MCF 10A (cell line): ENCODE data around the gene UCP2. TPM values are rescaled to one million over a fixed set of nuclear protein-coding genes. Genes with fewer than 3 reads are reported as not detected.

Experiments used
- BruUV-seq: library from RNA; stranded (reverse); fragments of 400-500 nt; replicated peaks from 2 replicates; lab custom pipeline; 2021; lab: Mats Ljungman, UMichigan
- CTCF ChIA-PET: fragments of 300-600 bp; sonication (Branson Sonifier 250); formaldehyde crosslinking; extraction: SDS; loops from one replicate; lab custom pipeline; 2021; ENCODE audit warnings: antibody characterized with exemption, inconsistent platforms; lab: Yijun Ruan, JAX
- POLR2A ChIA-PET: fragments of 300-600, 350-650 bp; sonication (Branson Sonifier 250); formaldehyde crosslinking; extraction: SDS; loops from one replicate; lab custom pipeline; 2020; ENCODE audit warnings: antibody characterized with exemption, inconsistent platforms; lab: Yijun Ruan, JAX
- DNase-seq: peaks from one replicate; pipeline ENCODE4 v3.0.0-alpha.2; 2018; ENCODE audit not compliant: unreplicated experiment
- H3K27ac Mint-ChIP-seq: one replicate; pipeline ENCODE4 v1.8.0; 2022; ENCODE audit warnings: mild to moderate bottlenecking, low read depth, mixed read lengths; ENCODE audit not compliant: unreplicated experiment
- H3K27me3 Mint-ChIP-seq: one replicate; pipeline ENCODE4 v1.8.0; 2022; ENCODE audit warnings: mixed read lengths; ENCODE audit not compliant: insufficient read depth, unreplicated experiment
- H3K36me3 Mint-ChIP-seq: one replicate; pipeline ENCODE4 v1.8.0; 2022; ENCODE audit warnings: mild to moderate bottlenecking, moderate library complexity, mixed read lengths; ENCODE audit not compliant: insufficient read depth, unreplicated experiment
- H3K4me1 Mint-ChIP-seq: one replicate; pipeline ENCODE4 v1.8.0; 2022; ENCODE audit warnings: mixed read lengths; ENCODE audit not compliant: insufficient read depth, unreplicated experiment
- H3K4me3 Mint-ChIP-seq: one replicate; pipeline ENCODE4 v1.8.0; 2022; ENCODE audit warnings: mild to moderate bottlenecking, moderate library complexity, mixed read lengths; ENCODE audit not compliant: unreplicated experiment
- H3K9me3 Mint-ChIP-seq: one replicate; pipeline ENCODE4 v1.8.0; 2022; ENCODE audit warnings: mixed read lengths; ENCODE audit not compliant: unreplicated experiment
- CTCF ChIP-seq: fragments of 200-600 bp; IDR thresholded peaks from one replicate; pipeline ENCODE4 v1.8.0; 2022; ENCODE audit warnings: antibody characterized with exemption, mild to moderate bottlenecking; ENCODE audit not compliant: unreplicated experiment
- intact Hi-C: fragments of 100-400 bp; cut with micrococcal nuclease; formaldehyde crosslinking; loops from 2 replicates; pipeline ENCODE4 v1.14.1; 2022
- total RNA-seq: library from RNA; stranded (reverse); gene quantifications from 2 replicates; pipeline ENCODE4 v1.2.3, GENCODE V29; 2022

Gene UCP2
- total RNA-seq, 1 experiment from 2014 or later, result not detected

GRCh38 chr11:74020539-74020938 is 37.9 kb upstream of the UCP2 start:
- ChIA-PET POLR2A (no interaction called here), CTCF (no interaction called here)
- intact Hi-C loops, result no loop called here

GRCh38 chr11:74019860-74020259 is 37.2 kb upstream of the UCP2 start:
- TF ChIP-seq CTCF, result no peak
- Mint-ChIP-seq H3K27me3 (no peaks in the 10 kb centered on the region), H3K27ac (no peak overlapping the region), H3K36me3 (peaks cover 9% of the 10 kb centered on the region), H3K4me1 (peaks cover 9% of the 10 kb centered on the region), H3K4me3 (no peak overlapping the region), H3K9me3 (no peaks in the 10 kb centered on the region)
- BruUV-seq, result no TSS peak
- CTCF ChIA-PET, result no interaction called here
- intact Hi-C loops, result no loop called here
- POLR2A ChIA-PET, result no interaction called here
- DNase-seq, result peak; percentile 13

More at GRCh38 chr11:74020539-74020938, 37.9 kb upstream of the UCP2 start:
- TF ChIP-seq CTCF, result no peak
- no peak overlapping the region for H3K4me3 Mint-ChIP-seq
- no peak overlapping the region for H3K27ac Mint-ChIP-seq
- DNase-seq, result no peak
- H3K36me3 Mint-ChIP-seq, result peaks cover 11% of the 10 kb centered on the region
- no peaks in the 10 kb centered on the region for H3K27me3 Mint-ChIP-seq
- peaks cover 11% of the 10 kb centered on the region for H3K4me1 Mint-ChIP-seq
- H3K9me3 Mint-ChIP-seq, result no peaks in the 10 kb centered on the region
- BruUV-seq, result no TSS peak

GRCh38 chr11:74019104-74019738 is 36.6 kb upstream of the UCP2 start:
- no peak for DNase-seq
- no peak for TF ChIP-seq CTCF
- CTCF ChIA-PET, result interaction anchor here (0.5 to 1.9 kb wide), 3 partner anchors 55 to 214 kb away, joined by 3 to 8 read pairs (median 3); no protein-coding TSS in a partner anchor
- Mint-ChIP-seq H3K27me3 (no peaks in the 10 kb centered on the region), H3K36me3 (peaks cover 6% of the 10 kb centered on the region), H3K27ac (no peak overlapping the region), H3K4me1 (peaks cover 5% of the 10 kb centered on the region), H3K4me3 (no peak overlapping the region), H3K9me3 (no peaks in the 10 kb centered on the region)
- POLR2A ChIA-PET, result interaction anchor here (0.6 kb wide), 1 partner anchor 366 kb away, joined by 3 read pairs; no protein-coding TSS in a partner anchor
- intact Hi-C loops, result no loop called here
- BruUV-seq, result no TSS peak

- no TSS peak for BruUV-seq
- Mint-ChIP-seq H3K36me3 (peaks cover 6% of the 10 kb centered on the region), H3K27ac (peak overlapping the region; percentile 15), H3K9me3 (no peaks in the 10 kb centered on the region), H3K4me3 (no peak overlapping the region), H3K27me3 (no peaks in the 10 kb centered on the region), H3K4me1 (no peaks in the 10 kb centered on the region)
- no peak for TF ChIP-seq CTCF
- intact Hi-C loops, result no loop called here
- peak; percentile 73 for DNase-seq
- CTCF ChIA-PET, result interaction anchor here (0.6 to 1.9 kb wide), 5 partner anchors 20 to 214 kb away, joined by 3 to 8 read pairs (median 3); no protein-coding TSS in a partner anchor
- POLR2A ChIA-PET, result interaction anchor here (0.6 to 0.8 kb wide), 2 partner anchors 83 to 367 kb away, joined by 3 read pairs; no protein-coding TSS in a partner anchor
Measured at GRCh38 chr11:74018331-74019005, 35.8 kb upstream of the UCP2 start.
